HFF-Myc (cell line): ENCODE results near the gene PACSIN2.

Experiments
- DNase-seq: peaks from one replicate; pipeline ENCODE4 v3.0.0-alpha.2; 2011; ENCODE audit warnings: low read depth; ENCODE audit errors: extremely low read depth
- H3K4me3 ChIP-seq: replicated peaks from 2 replicates; pipeline ENCODE4 v1.5.1; 2011; ENCODE audit warnings: low read depth, mild to moderate bottlenecking, control low read depth, low read length
- TF ChIP-seq, protein P1 (sequence below): IDR thresholded peaks from 2 replicates; pipeline ENCODE4 v1.5.1; 2012; ENCODE audit warnings: mild to moderate bottlenecking, low read depth, low read length, control low read depth; ENCODE audit errors: missing control alignments

Gene PACSIN2

DNA sequence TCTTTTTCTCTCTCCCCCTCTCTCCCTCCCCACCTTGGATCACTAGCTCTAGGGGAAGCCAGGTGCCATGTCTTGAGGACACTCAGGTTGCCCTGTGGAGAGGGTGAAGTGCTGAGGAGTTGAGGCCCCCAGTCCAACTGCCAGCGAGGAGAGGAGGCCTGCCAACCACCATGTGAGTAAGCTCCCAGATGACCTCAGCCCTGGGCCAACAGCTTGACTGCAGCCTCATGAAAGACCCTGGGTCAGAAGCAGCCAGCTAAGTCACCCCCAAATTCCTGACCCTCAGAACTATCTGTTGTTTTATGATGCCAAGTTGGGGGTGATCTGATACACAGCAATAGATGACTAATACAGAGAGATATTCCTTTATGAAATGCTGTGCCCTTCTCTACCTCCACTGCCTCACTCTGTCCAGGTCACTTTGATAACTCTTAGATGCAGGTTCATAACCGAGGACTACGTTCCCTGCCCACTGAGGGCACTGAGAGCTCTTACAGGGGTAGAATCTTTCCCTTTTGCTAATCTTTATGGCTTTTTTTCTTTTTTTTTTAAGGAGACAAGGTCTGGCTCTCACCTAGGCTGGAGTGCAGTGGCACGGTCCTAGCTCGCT, 165.9 kb downstream of the PACSIN2 start:
- TF ChIP-seq, protein P1, sequence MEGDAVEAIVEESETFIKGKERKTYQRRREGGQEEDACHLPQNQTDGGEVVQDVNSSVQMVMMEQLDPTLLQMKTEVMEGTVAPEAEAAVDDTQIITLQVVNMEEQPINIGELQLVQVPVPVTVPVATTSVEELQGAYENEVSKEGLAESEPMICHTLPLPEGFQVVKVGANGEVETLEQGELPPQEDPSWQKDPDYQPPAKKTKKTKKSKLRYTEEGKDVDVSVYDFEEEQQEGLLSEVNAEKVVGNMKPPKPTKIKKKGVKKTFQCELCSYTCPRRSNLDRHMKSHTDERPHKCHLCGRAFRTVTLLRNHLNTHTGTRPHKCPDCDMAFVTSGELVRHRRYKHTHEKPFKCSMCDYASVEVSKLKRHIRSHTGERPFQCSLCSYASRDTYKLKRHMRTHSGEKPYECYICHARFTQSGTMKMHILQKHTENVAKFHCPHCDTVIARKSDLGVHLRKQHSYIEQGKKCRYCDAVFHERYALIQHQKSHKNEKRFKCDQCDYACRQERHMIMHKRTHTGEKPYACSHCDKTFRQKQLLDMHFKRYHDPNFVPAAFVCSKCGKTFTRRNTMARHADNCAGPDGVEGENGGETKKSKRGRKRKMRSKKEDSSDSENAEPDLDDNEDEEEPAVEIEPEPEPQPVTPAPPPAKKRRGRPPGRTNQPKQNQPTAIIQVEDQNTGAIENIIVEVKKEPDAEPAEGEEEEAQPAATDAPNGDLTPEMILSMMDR, result no peak
- no peak overlapping the region for H3K4me3 ChIP-seq
- no peak for DNase-seq

- TF ChIP-seq, protein P1, result no peak
- H3K4me3 ChIP-seq, result no peak overlapping the region
- no peak for DNase-seq
Observed at GRCh38 chr22:42847110-42847509, 167.8 kb downstream of the PACSIN2 start.

- no peak overlapping the region for H3K4me3 ChIP-seq
- TF ChIP-seq, protein P1, result no peak
- no peak for DNase-seq
Observed at GRCh38 chr22:42844756-42845155, 170.2 kb downstream of the PACSIN2 start.

DNA sequence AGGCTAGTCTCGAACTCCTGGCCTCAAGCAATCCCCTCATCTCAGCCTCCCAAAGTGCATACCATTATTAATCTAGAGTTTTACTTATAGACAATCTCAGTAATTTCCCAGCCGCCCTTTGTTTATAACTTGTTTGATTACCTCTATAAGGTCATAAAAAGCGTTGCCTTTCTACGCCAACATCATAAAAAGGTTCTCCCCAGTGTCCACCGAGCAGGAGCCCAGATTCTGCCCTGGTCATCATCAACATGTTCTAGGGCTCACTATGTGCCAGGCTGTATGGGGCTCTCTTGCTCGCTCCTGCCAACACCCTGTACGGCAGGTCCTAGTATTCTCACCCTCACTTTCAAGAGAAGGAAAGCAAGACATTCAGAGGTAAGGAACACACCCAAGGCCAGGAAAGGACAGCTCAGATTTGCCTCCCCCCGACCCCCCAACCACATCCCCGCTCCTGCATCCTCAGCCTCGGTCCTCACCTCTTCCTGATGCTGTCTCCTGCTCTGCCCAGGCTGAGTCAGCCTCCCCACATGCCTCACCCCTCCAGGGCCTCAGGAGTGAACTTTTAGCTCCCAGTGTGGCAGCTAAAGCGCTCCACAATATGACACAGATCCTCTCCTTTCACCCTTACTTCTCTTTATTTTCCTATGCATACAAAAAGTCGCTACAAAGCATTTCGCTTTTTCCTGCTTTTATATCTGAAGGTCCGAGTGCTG, 172.1 kb downstream of the PACSIN2 start:
- TF ChIP-seq, protein P1, result no peak
- no peak for DNase-seq
- H3K4me3 ChIP-seq, result no peak overlapping the region

DNA sequence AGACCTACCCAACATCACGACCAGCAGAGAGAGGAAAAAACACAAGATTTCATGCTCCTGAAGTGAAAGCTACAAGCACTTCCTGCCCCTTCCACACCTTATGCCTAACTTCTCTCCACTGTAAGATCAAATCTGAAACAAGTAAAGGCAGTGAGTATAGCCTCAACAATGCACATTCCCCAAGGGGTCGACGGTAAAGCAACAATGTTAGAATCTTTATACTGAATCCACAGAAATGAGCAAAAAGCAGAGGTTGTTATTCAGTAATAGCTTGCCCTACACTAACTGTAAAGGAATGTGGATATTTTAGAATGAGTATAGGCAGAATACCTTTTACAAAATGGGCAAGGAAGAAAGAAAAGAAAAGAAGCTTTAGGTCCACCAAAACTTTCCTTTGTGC, 173.5 kb downstream of the PACSIN2 start:
- H3K4me3 ChIP-seq, result no peak overlapping the region
- TF ChIP-seq, protein P1, result no peak
- no peak for DNase-seq

- TF ChIP-seq, protein P1, result no peak
- no peak for DNase-seq
- no peak overlapping the region for H3K4me3 ChIP-seq
Observed at GRCh38 chr22:42837556-42837955, 177.4 kb downstream of the PACSIN2 start.
